GM21528 (cell line): Measurements from ENCODE around the gene OPN1MW2.
"Not testable (repeated sequence)": the region's sequence is repeated elsewhere in the genome, so short reads cannot be mapped to it uniquely, and the experiment has no call there.

Experiments
- ATAC-seq: cut with Tn5 transposase; IDR thresholded peaks from one replicate; pipeline ENCODE4 v1.9.1; 2021; ENCODE audit warnings: mild to moderate bottlenecking, moderate library complexity; ENCODE audit not compliant: unreplicated experiment, low FRiP score

The OPN1MW2 gene

GRCh38 chrX:154263072-154263471 lies 43.5 kb downstream of the OPN1MW2 start:
- ATAC-seq = not testable (repeated sequence)

GRCh38 chrX:154269245-154269644 lies 49.7 kb downstream of the OPN1MW2 start:
- not testable (repeated sequence) for ATAC-seq
